HG03196 (cell line): ENCODE measurements around the gene ATP5F1D.
A peak's percentile ranks its signal among the peaks of the same experiment; 100 is the strongest.
"Not testable (repeated sequence)": the region's sequence is repeated elsewhere in the genome, so short reads cannot be mapped to it uniquely, and the experiment has no call there.

Source experiments
- ATAC-seq: cut with Tn5 transposase; IDR thresholded peaks from one replicate; pipeline ENCODE4 v1.9.1; 2021; ENCODE audit not compliant: unreplicated experiment

ATP5F1D gene

GRCh38 chr19:1245494-1246264 lies 4.1 kb downstream of the ATP5F1D start:
- no peak for ATAC-seq

DNA sequence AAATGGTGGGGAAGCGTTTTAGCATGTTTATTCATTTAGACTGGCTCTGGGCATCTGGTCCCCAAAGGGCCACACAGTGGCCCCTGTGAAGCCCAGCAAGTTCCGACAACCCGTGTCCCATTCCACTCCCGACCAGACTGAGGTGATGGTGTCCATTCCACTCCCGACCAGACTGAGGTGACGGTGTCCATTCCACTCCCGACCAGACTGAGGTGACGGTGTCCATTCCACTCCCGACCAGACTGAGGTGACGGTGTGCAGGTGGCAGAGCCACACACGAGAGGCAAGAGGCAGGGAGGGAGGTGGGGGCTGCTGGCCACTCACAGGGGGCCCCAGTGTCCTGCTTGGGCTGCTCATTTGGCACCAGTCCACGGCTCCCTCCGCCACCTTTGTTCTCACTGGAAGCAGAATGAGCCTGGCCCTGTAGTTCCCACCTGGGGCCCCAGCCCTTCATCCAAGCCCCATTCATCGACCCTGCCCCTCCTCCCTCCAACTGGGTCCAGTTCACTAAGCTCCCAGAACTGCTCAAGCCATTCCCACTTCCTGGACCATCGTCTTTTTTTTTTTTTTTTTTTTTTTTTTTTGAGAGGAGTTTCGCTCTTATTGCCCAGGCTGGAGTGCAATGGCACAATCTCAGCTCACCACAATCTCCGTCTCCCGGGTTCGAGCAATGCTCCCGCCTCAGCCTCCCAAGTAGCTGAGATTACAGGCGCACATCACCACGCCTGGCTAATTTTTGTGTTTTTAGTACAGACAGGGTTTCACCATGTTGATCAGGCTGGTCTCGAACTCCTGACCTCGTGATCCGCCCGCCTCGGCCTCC lies 4.9 kb downstream of the ATP5F1D start:
- ATAC-seq: not testable (repeated sequence)

DNA sequence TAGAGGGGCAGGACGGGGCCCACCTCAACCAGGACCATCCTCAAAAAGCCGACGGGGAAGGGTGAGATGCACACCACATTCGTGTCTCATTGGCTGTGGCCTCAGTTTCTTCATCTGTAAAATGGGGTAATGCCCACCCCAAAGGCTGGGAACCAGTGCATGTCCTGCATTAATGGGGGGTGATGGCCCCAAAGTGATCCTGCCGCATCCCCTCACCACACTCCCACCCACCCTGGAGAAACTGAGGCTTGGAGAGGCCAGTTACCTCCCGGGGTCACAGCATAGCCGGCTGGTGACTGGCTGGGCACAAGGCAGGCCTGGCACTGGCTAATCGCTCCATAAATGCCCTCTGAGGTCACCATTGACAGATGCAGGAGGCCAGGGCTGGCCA lies 6.2 kb downstream of the ATP5F1D start:
- ATAC-seq: no peak

GRCh38 chr19:1248139-1248785 lies 6.7 kb downstream of the ATP5F1D start, which contains the start of gene MIDN:
MIDN (plus strand) TSS chr19:1248583; CDS start chr19:1250297, 1,714 bp downstream.
- peak; percentile 13 for ATAC-seq

DNA sequence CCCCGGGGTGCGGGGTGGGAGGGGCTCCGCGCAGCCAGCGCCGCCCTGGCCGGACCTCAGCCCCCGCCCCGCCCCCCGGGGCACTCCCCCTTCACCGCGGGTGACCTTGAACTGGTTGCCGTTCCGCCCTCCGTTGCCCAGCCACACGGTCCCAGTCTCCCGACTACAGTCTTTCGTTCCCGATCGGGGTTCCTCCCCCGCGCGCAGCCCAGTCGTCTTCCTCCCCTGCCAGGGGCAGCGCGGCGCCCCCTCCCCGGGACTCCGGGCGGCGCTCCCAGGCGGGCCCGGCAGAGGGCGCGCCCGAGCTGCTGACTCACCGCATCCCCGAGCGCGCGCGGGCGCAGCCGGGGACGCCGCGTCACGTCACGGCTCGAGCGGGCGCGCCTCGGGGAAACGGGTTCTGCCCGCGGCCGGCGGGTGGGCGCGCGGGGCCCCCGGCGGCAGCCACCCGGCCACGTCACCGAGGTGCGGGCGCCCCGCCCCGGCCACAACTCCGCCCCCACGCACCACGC lies 7.3 kb downstream of the ATP5F1D start:
- peak; percentile 20 for ATAC-seq

GRCh38 chr19:1249298-1249989 lies 7.9 kb downstream of the ATP5F1D start:
- ATAC-seq: peak; percentile 39

GRCh38 chr19:1249990-1250436 lies 8.5 kb downstream of the ATP5F1D start:
- no peak for ATAC-seq

GRCh38 chr19:1250437-1251260 lies 9.1 kb downstream of the ATP5F1D start:
- ATAC-seq: no peak

- ATAC-seq: no peak
Observed at GRCh38 chr19:1251330-1252220, 10.0 kb downstream of the ATP5F1D start.

DNA sequence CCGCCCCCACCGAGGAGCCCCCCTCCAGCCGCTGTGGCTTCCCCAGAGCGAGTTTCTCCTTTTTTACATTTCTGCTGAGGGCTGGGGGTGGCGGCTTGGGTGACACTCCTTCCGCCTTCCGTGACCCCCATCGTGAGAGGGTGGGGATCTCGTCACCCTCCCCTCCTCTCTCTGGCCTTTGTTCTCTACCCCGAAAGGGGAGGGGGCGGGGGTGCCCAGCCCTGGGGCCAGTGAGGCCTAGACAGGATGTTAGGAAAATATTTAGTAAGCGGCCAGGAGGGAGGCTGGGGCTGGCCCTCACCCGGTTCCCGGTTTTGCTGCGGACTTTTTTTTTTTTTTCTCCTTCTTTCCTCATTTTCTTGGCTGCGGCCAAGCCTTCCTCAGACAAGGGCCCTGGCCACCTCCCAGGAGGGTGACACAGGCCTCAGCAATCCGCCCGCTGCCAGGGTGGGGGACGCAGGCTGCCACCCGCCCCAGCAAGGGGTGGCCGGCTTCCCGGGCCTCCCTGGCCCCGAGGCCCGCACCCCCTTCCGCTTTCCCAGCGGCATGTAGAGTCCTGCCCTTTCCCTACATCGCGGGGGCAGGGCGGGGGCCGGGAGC lies 10.8 kb downstream of the ATP5F1D start:
- ATAC-seq: no peak

GRCh38 chr19:1252821-1253513 lies 11.4 kb downstream of the ATP5F1D start:
- ATAC-seq: no peak

GRCh38 chr19:1253514-1254080 lies 12.0 kb downstream of the ATP5F1D start:
- no peak for ATAC-seq

- no peak for ATAC-seq
Observed at GRCh38 chr19:1254081-1254527, 12.6 kb downstream of the ATP5F1D start.

DNA sequence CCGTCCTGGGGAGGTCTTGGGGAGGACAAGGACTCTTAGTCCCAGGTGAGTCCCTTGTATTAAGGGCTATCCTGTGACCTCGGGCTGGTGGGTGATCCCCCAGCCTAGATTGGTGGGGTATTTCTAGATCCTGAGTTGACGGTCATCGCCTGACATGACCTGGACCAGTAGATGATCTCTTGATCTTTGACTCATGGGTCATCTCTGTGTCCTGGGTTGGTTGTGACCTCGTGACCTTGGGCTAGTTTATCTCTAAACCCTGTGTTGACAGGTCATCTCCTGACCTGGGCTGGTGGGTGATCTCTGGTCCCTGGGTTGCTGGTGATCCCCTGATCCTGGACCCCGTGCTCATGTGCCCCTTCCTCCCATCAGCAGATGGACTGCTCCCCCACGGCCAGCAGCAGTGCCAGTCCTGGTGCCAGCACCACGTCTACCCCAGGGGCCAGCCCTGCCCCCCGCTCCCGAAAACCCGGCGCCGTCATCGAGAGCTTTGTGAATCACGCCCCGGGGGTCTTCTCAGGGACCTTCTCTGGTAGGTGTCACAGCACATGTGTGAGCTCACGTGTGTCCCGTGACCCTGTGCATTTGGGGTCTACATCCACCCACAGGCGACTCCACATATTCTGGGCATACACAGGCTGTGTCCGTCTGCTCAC lies 13.1 kb downstream of the ATP5F1D start:
- no peak for ATAC-seq

DNA sequence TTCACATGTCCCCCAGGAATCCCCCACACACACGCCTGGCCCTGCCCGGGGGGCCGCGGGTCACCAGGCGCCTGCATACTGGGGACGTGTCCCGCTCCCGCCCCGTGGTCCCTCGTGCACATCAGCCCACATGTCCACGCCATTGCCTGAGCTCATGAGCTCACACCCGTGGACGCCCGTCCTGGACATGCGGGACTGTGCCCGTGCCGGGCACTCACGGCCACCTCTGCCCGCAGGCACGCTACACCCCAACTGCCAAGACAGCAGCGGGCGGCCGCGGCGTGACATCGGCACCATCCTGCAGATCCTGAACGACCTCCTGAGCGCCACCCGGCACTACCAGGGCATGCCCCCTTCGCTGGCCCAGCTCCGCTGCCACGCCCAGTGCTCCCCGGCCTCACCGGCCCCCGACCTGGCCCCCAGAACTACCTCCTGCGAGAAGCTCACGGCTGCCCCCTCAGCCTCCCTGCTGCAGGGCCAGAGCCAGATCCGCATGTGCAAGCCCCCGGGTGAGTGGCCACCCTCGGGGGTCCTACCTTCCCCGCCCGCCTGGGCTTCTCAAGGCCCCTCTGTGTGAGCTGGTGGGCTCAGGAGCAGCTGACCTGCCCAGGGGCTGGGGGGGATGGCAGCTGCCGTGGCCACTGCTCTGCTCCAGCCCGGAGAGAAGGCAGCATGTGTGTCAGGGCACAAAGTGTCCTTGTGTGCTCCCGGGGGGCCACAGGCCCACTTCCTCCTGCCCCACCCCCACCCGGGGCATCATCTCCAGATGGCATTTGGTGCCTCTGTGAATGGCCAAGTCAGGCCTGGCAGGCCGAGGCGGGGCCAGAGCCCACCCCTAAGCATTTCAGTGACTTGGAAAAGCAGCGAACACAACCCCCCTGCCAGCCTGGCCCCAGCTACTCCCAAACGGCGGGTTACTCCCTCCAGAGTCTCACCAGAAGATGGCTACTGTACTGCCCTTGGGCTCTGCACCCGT lies 13.9 kb downstream of the ATP5F1D start:
- ATAC-seq: no peak
